Right lobe of liver (tissue), 6 donors: Measurements from ENCODE around the gene MYO1D. TPM values are rescaled to one million over a fixed set of nuclear protein-coding genes. Genes with fewer than 3 reads are reported as not detected.

Experiments used
- ATAC-seq, 4 donors: fragments of 200-7000 bp; cut with Tn5 transposase; one replicate each; pipeline ENCODE4 v1.9.1; 2020; ENCODE audit warnings: mild to moderate bottlenecking in 4 of 4, moderate library complexity in 4 of 4
- DNase-seq, 3 donors: peaks; one replicate each; pipeline ENCODE4 v3.0.0-alpha.2; 2020
- H3K27ac ChIP-seq, 3 donors: fragments of 200-600 bp; one replicate each; pipeline ENCODE4 v1.8.0; 2022
- H3K27me3 ChIP-seq, 2 donors: fragments of 200-600 bp; one replicate each; pipeline ENCODE4 v1.8.0; 2022
- H3K36me3 ChIP-seq, 4 donors: fragments of 200-600 bp; sonication (generic) in 1 of 4; one replicate each; pipeline versions ENCODE4 v1.5.1 to v1.8.0; 2017 to 2022; ENCODE audit warnings: control low read depth in 1 of 4
- H3K4me1 ChIP-seq, 4 donors: fragments of 200-600 bp; sonication (generic) in 1 of 4; one replicate each; pipeline versions ENCODE4 v1.5.1 to v1.8.0; 2017 to 2022; ENCODE audit warnings: control low read depth in 1 of 4
- H3K4me3 ChIP-seq, 3 donors: fragments of 200-600 bp; one replicate each; pipeline ENCODE4 v1.8.0; 2022
- H3K9me3 ChIP-seq, 4 donors: fragments of 200-600 bp; sonication (generic) in 1 of 4; one replicate each; pipeline versions ENCODE4 v1.5.1 to v1.8.0; 2017 to 2022; ENCODE audit warnings: control low read depth in 1 of 4
- CTCF ChIP-seq, 4 donors: fragments of 200-600 bp in 3 of 4; fragments of 450-650 bp in 1 of 4; IDR thresholded peaks; one replicate each; pipeline versions ENCODE4 v1.5.1 to v1.8.0; 2016 to 2022; ENCODE audit warnings: antibody characterized with exemption in 4 of 4, mild to moderate bottlenecking in 2 of 4
- POLR2A ChIP-seq: fragments of 450-650 bp; IDR thresholded peaks from one replicate; pipeline ENCODE4 v1.6.1; 2017; ENCODE audit warnings: antibody characterized with exemption, mild to moderate bottlenecking
- WGBS: methylation state at CpG from one replicate; pipeline ENCODE4 v1.1.6; 2018; ENCODE audit warnings: low coverage, low lambda C conversion rate; ENCODE audit not compliant: insufficient coverage; ENCODE audit errors: missing lambda C conversion rate; 5-methylcytosine and 5-hydroxymethylcytosine counted together
- intact Hi-C, 2 donors: fragments of 100-400 bp; cut with DNase I; formaldehyde crosslinking; loops; one replicate each; pipeline versions ENCODE4 v1.11.2 to v1.14.1; 2022
- total RNA-seq, 6 experiments: library from RNA; depleted of rRNA in 2 of 6; stranded (reverse); fragments of >200 nt in 2 of 6; fragmentation: NEBNext Ultra II Directional in 3 of 6; extraction: Animal tissue kit (Norgen Biotek cat#: 25700) in 3 of 6; gene quantifications; one replicate each; pipeline versions ENCODE4 v1.1.0 to v1.2.4, GENCODE V29; 2016 to 2023
- donor health status: DM: no; HTN: yes; CAD: no.
- donor health status: DM: no; HTN: no; CAD: no.
- donor health status: DM: no; HTN: no; CAD: no.
- donor health status: DM: no; HTN: yes; CAD: no.
- donor health status: DM: no; HTN: yes; CAD: no.

The MYO1D gene
- total RNA-seq, 6 experiments from 2014 or later: 17.6 to 25.7 (median 21.0) TPM

GRCh38 chr17:32672711-32673110 is 204.2 kb downstream of the MYO1D start:
- DNase-seq: no peak
- Histone ChIP-seq H3K9me3 (no peaks in the 10 kb centered on the region), H3K4me3 (no peak overlapping the region), H3K27me3 (no peaks in the 10 kb centered on the region), H3K4me1 (no peaks in the 10 kb centered on the region), H3K36me3 (no peaks in the 10 kb centered on the region), H3K27ac (no peak overlapping the region)
- TF ChIP-seq CTCF (IDR thresholded peaks at IDR 0.05) (no peak), POLR2A (no peak)
- 33% methylated on average over 1 of the region's 1 CpG for WGBS
- ATAC-seq: no peak
- intact Hi-C loops: no loop called here

GRCh38 chr17:32671896-32672295 is 205.0 kb downstream of the MYO1D start:
- Histone ChIP-seq H3K4me1 (no peaks in the 10 kb centered on the region), H3K4me3 (no peak overlapping the region), H3K27ac (no peak overlapping the region), H3K9me3 (no peaks in the 10 kb centered on the region), H3K27me3 (no peaks in the 10 kb centered on the region), H3K36me3 (no peaks in the 10 kb centered on the region)
- peak; percentile 62 to 67 (median 65) for DNase-seq
- peak in 3 of 4 donors; percentile 56 to 74 (median 57) for ATAC-seq
- WGBS: 73% methylated on average over 1 of the region's 1 CpG
- intact Hi-C loops: no loop called here
- TF ChIP-seq POLR2A: no peak
- TF ChIP-seq CTCF (IDR thresholded peaks at IDR 0.05): no peak

- intact Hi-C loops: no loop called here
- DNase-seq: no peak
- Histone ChIP-seq H3K27ac (no peak overlapping the region), H3K4me1 (no peaks in the 10 kb centered on the region), H3K36me3 (no peaks in the 10 kb centered on the region), H3K4me3 (no peak overlapping the region), H3K27me3 (no peaks in the 10 kb centered on the region), H3K9me3 (no peaks in the 10 kb centered on the region)
- WGBS: 80% methylated on average over 9 of the region's 9 CpGs
- no peak for ATAC-seq
- TF ChIP-seq CTCF (IDR thresholded peaks at IDR 0.05): no peak
- TF ChIP-seq POLR2A: no peak
These were observed 211.9 kb downstream of the MYO1D start for GRCh38 chr17:32664936-32665583.

GRCh38 chr17:32660496-32660985 is 216.4 kb downstream of the MYO1D start:
- Histone ChIP-seq H3K27ac (no peak overlapping the region), H3K9me3 (no peaks in the 10 kb centered on the region), H3K36me3 (no peaks in the 10 kb centered on the region), H3K4me1 (no peaks in the 10 kb centered on the region), H3K27me3 (no peaks in the 10 kb centered on the region), H3K4me3 (no peak overlapping the region)
- intact Hi-C loops: no loop called here
- 88% methylated on average over 5 of the region's 5 CpGs for WGBS
- TF ChIP-seq POLR2A (no peak), CTCF (IDR thresholded peaks at IDR 0.05) (no peak)
- no peak for DNase-seq
- ATAC-seq: no peak
